K562 (cell line): ENCODE data around the gene SSBP1. TPM values are rescaled to one million over a fixed set of nuclear protein-coding genes. Genes with fewer than 3 reads are reported as not detected.

Source experiments
- CBFA2T3 ChIP-seq: fragments of 450-650 bp; IDR thresholded peaks from 2 replicates; pipeline ENCODE4 v1.6.1; 2017
- CCAR2 ChIP-seq: fragments of 200-400 bp; formaldehyde crosslinking; IDR thresholded peaks from 2 replicates; pipeline ENCODE4 v1.6.1; 2017; ENCODE audit warnings: mild to moderate bottlenecking, low read depth, low read length
- ELF2 ChIP-seq: fragments of 250-450 bp; sonication (Bioruptor Pico); IDR thresholded peaks from 2 replicates; pipeline ENCODE4 v1.5.0; 2021; ENCODE audit warnings: mild to moderate bottlenecking
- ETS2 ChIP-seq: IDR thresholded peaks from 2 replicates; pipeline ENCODE4 v1.6.1; 2016; ENCODE audit warnings: borderline replicate concordance, missing genetic modification characterization, mild to moderate bottlenecking, moderate library complexity, missing compliant biosample characterization; ENCODE audit not compliant: poor library complexity, severe bottlenecking
- FOXA3 ChIP-seq, 2 experiments: fragments of 450-650 bp in 1 of 2; sonication (generic) in 1 of 2; formaldehyde crosslinking; IDR thresholded peaks in 1 of 2; conservative IDR thresholded peaks in 1 of 2; 2 replicates each; pipeline versions ENCODE4 v1.4.0 to v1.8.0; 2020 to 2022; ENCODE audit warnings: mild to moderate bottlenecking in 2 of 2, missing genetic modification reagents in 1 of 2
- FUS ChIP-seq: fragments of 200-400 bp; formaldehyde crosslinking; optimal IDR thresholded peaks from 2 replicates; pipeline ENCODE3; 2017; ENCODE audit warnings: low read depth, low read length
- GTF2F1 ChIP-seq: IDR thresholded peaks from 2 replicates; pipeline ENCODE4 v1.6.1; 2011; ENCODE audit warnings: low read depth, low read length, improper control_type of control experiment
- JUND ChIP-seq, 2 experiments: IDR thresholded peaks; 2 replicates in 1 of 2; 3 replicates in 1 of 2; pipeline ENCODE4 v1.6.1; 2011; ENCODE audit warnings: borderline replicate concordance in 2 of 2, low read depth in 2 of 2, low read length in 2 of 2, improper control_type of control experiment in 1 of 2, missing biosample characterization in 1 of 2, missing genetic modification characterization in 1 of 2, missing genetic modification reagents in 1 of 2
- KDM1A ChIP-seq, 2 experiments: fragments of 450-650 bp; IDR thresholded peaks; 2 replicates each; pipeline ENCODE4 v1.6.1; 2016; ENCODE audit warnings: mild to moderate bottlenecking in 2 of 2
- SIX5 ChIP-seq, 2 experiments: IDR thresholded peaks; 2 replicates each; pipeline ENCODE4 v1.6.1; 2011; ENCODE audit warnings: low read length in 2 of 2, borderline replicate concordance in 1 of 2, low read depth in 1 of 2, mild to moderate bottlenecking in 1 of 2, moderate library complexity in 1 of 2; ENCODE audit not compliant: insufficient read depth in 1 of 2
- SREBF1 ChIP-seq: fragments of 150-350 bp; IDR thresholded peaks from 2 replicates; pipeline ENCODE4 v1.6.1; 2014; ENCODE audit warnings: antibody characterized with exemption, low read depth, low read length, borderline replicate concordance
- TAF1 ChIP-seq: IDR thresholded peaks from 2 replicates; pipeline ENCODE4 v1.6.1; 2011; ENCODE audit warnings: mild to moderate bottlenecking, low read length, moderate library complexity; ENCODE audit not compliant: insufficient read depth, control insufficient read depth, severe bottlenecking; ENCODE audit errors: extremely low read depth
- TFE3 ChIP-seq: fragments of 450-650 bp; formaldehyde crosslinking; IDR thresholded peaks from 2 replicates; pipeline ENCODE4 v1.4.0; 2020; ENCODE audit warnings: mild to moderate bottlenecking, mixed read lengths
- TRIM28 ChIP-seq: fragments of 450-650 bp; IDR thresholded peaks from 2 replicates; pipeline ENCODE4 v1.6.1; 2017
- USF1 ChIP-seq: sonication (generic); formaldehyde crosslinking; IDR thresholded peaks from 2 replicates; pipeline ENCODE4 v1.9.0; 2022; ENCODE audit warnings: mild to moderate bottlenecking, missing genetic modification reagents
- ZBED1 ChIP-seq: IDR thresholded peaks from 2 replicates; pipeline ENCODE4 v1.6.1; 2014
- ZC3H11A ChIP-seq: IDR thresholded peaks from 2 replicates; pipeline ENCODE4 v1.6.1; 2012; ENCODE audit warnings: low read depth, low read length, improper control_type of control experiment
- ZKSCAN8 ChIP-seq: fragments of 200-800 bp; sonication (Bioruptor generic); IDR thresholded peaks from 2 replicates; pipeline ENCODE4 v1.6.1; 2016; ENCODE audit warnings: missing genetic modification characterization, missing compliant biosample characterization
- ZNF133 ChIP-seq: fragments of 250-450 bp; sonication (Bioruptor Pico); IDR thresholded peaks from 2 replicates; pipeline ENCODE4 v1.4.0; 2020; ENCODE audit warnings: mild to moderate bottlenecking
- ZNF146 ChIP-seq: IDR thresholded peaks from one replicate; pipeline ENCODE4 v1.6.1; 2018; ENCODE audit warnings: missing compliant biosample characterization; ENCODE audit not compliant: unreplicated experiment
- ZNF184 ChIP-seq: sonication (generic); formaldehyde crosslinking; IDR thresholded peaks from 2 replicates; pipeline ENCODE4 v1.5.0; 2020; ENCODE audit warnings: missing genetic modification reagents
- ZNF212 ChIP-seq: fragments of 450-650 bp; formaldehyde crosslinking; IDR thresholded peaks from 2 replicates; pipeline ENCODE4 v1.4.0; 2020; ENCODE audit warnings: mild to moderate bottlenecking
- ZNF280B ChIP-seq: fragments of 250-450 bp; sonication (Bioruptor Pico); IDR thresholded peaks from 2 replicates; pipeline ENCODE4 v1.5.1; 2021; ENCODE audit warnings: mild to moderate bottlenecking
- ZNF696 ChIP-seq: fragments of 250-450 bp; sonication (Bioruptor Pico); conservative IDR thresholded peaks from 2 replicates; pipeline ENCODE4 v1.4.0; 2020; ENCODE audit warnings: mild to moderate bottlenecking, moderate library complexity
- polyA plus RNA-seq, 8 experiments: library from polyadenylated mRNA; depleted of rRNA in 4 of 8; stranded (reverse) in 5 of 8; unstranded in 3 of 8; fragments of >200 nt; fragmentation: Nextera tagmentation in 2 of 8; fragmentation: Illumina TruSeq in 1 of 8; extraction: Ambion mirVana in 2 of 8; extraction: Trizol in 1 of 8; gene quantifications; 2 replicates each; pipeline versions ENCODE4 v1.2.1 to v1.2.3, GENCODE V29; 2011 to 2014; ENCODE audit warnings: inconsistent platforms in 1 of 8, missing spikeins in 1 of 8
- total RNA-seq, 7 experiments: library from RNA; depleted of rRNA in 6 of 7; stranded (reverse); fragments of >200 nt in 6 of 7; fragmentation: Illumina TruSeq in 2 of 7; extraction: Trizol in 2 of 7; gene quantifications; 2 replicates each; pipeline versions ENCODE4 v1.2.1 to v1.2.3, GENCODE V29; 2011 to 2021; ENCODE audit warnings: low replicate concordance in 1 of 7

SSBP1 gene
- total and polyA plus RNA-seq, 9 of the 15 experiments (the other 6 are each of a cell fraction or from before 2014, with no cell fraction given): 404 to 1,996 (median 835) TPM

GRCh38 chr7:141737836-141738591, at the start of gene SSBP1 (continued):
- TF ChIP-seq ZKSCAN8 (no peak), KDM1A (IDR thresholded peaks at IDR 0.05) (0 out of 4 replicates have a peak, but pooled peaks of 1 of the 2 experiments have one; percentile 40), GTF2F1 (peak; percentile 84), SREBF1 (peak; percentile 82; the same call in 1 of the 2 replicates), ZNF146 (CRISPR knock-in tag) (peak; percentile 8), ZNF133 (0 out of 2 replicates have a peak, but pooled peaks have one; percentile 35), TAF1 (peak; percentile 96), FOXA3 (CRISPR knock-in tag; conservative IDR thresholded peaks at IDR 0.05 in 1 of 2, IDR thresholded peaks at IDR 0.05 in 1 of 2) (peak in 1 of 2 experiments; percentile 38; a peak in 1 of 4 replicates), FUS (no peak), ZBED1 (peak; percentile 87; the same call in 1 of the 2 replicates), USF1 (peak; percentile 50; the same call in 1 of the 2 replicates), ZNF212 (CRISPR knock-in tag) (no peak), ZC3H11A (peak; percentile 99), SIX5 (IDR thresholded peaks at IDR 0.05; ENCODE audit: borderline replicate concordance in 1 of 2, insufficient read depth in 1 of 2, low read depth in 1 of 2, low read length in 2 of 2) (peak; percentile 74; a peak in 3 of 4 replicates), ZNF696 (CRISPR knock-in tag) (0 out of 2 replicates have a peak, but pooled peaks have one; percentile 36), ZNF280B (CRISPR knock-in tag) (no peak), TRIM28 (peak; percentile 83; the same call in 1 of the 2 replicates), JUND (IDR thresholded peaks at IDR 0.05; ENCODE audit: borderline replicate concordance, low read depth, low read length) (peak; percentile 90), JUND (tag; IDR thresholded peaks at IDR 0.05; ENCODE audit: borderline replicate concordance, low read depth, low read length) (peak; percentile 75; the same call in 1 of the 3 replicates), ELF2 (CRISPR knock-in tag) (peak; percentile 96), CCAR2 (peak; percentile 92; the same call in 1 of the 2 replicates), ZNF184 (CRISPR knock-in tag) (no peak), TFE3 (CRISPR knock-in tag) (no peak; the same call in 1 of the 2 replicates), CBFA2T3 (peak; percentile 22; the same call in 1 of the 2 replicates), ETS2 (tag) (no peak)
